ENCODE data around the gene IL22RA1. TPM values are rescaled to one million over a fixed set of nuclear protein-coding genes. Genes with fewer than 3 reads are reported as not detected.

The IL22RA1 gene
- total and polyA plus RNA-seq, 2 of the 8 experiments (the other 6 are each of a cell fraction or from before 2014, with no cell fraction given), result 0.17 to 0.32 TPM

GRCh38 chr1:24092979-24093378 lies 50.0 kb downstream of the IL22RA1 start:
- Histone ChIP-seq H2AFZ (ENCODE audit: low read length) (no peak overlapping the region), H3K4ac (replicated peaks; ENCODE audit: insufficient read length, low read depth, low read length) (no peak overlapping the region), H2BK15ac (ENCODE audit: low read length) (no peak overlapping the region), H3K9me3 (ENCODE audit: insufficient read depth in 2 of 2, low read depth in 1 of 2, low read length in 1 of 2) (no peaks in the 10 kb centered on the region), H2BK5ac (ENCODE audit: low read depth, low read length) (no peak overlapping the region), H4K5ac (ENCODE audit: insufficient read length, low read depth, low read length) (no peak overlapping the region), H3K4me3 (ENCODE audit: extremely low read depth in 1 of 4, insufficient read depth in 2 of 4, low read depth in 3 of 4, low read length in 4 of 4) (no peak overlapping the region), H3K9ac (replicated peaks in 1 of 4; ENCODE audit: extremely low read depth in 1 of 4, low read depth in 3 of 4, low read length in 3 of 4) (no peak overlapping the region), H4K20me1 (replicated peaks in 1 of 2; ENCODE audit: control insufficient read depth in 1 of 2, insufficient read depth in 2 of 2, low read length in 2 of 2) (no peaks in the 10 kb centered on the region), H3K79me2 (ENCODE audit: control insufficient read depth in 1 of 2, insufficient read depth in 2 of 2, low read length in 2 of 2) (no peaks in the 10 kb centered on the region), H3K23ac (ENCODE audit: insufficient read length) (no peak overlapping the region), H2BK12ac (ENCODE audit: low read depth, low read length) (0 out of 2 replicates have a peak overlapping the region, but pooled peaks have one; percentile 17), H3K27me3 (replicated peaks in 1 of 4; ENCODE audit: control insufficient read depth in 3 of 4, extremely low read depth in 1 of 4, insufficient read depth in 3 of 4, low read length in 3 of 4) (no peaks in the 10 kb centered on the region), H3K14ac (ENCODE audit: insufficient read length) (no peak overlapping the region), H3K56ac (replicated peaks; ENCODE audit: insufficient read length, low read depth, low read length) (no peak overlapping the region), H2BK120ac (replicated peaks; ENCODE audit: low read depth, low read length) (no peak overlapping the region), H3K23me2 (ENCODE audit: low read depth, low read length) (no peaks in the 10 kb centered on the region), H3K18ac (ENCODE audit: extremely low read depth, low read length) (no peak overlapping the region), H3K4me1 (replicated peaks in 1 of 4; ENCODE audit: control insufficient read depth in 3 of 4, insufficient read depth in 4 of 4, low read length in 3 of 4) (peaks cover 0 to 6% (median 2%) of the 10 kb centered on the region in 4 experiments; a peak in 3 of 7 replicates), H3K27ac (ENCODE audit: low read depth, low read length) (no peak overlapping the region), H2AK5ac (ENCODE audit: low read depth, low read length) (no peak overlapping the region), H4K91ac (replicated peaks; ENCODE audit: insufficient read length, low read length) (no peak overlapping the region), H3K4me2 (ENCODE audit: insufficient read depth in 1 of 2, low read depth in 2 of 2, low read length in 2 of 2) (no peak overlapping the region), H4K8ac (ENCODE audit: extremely low read depth, insufficient read depth, low read length) (peak overlapping the region; percentile 6; the same call in 1 of the 2 replicates), H2BK20ac (ENCODE audit: low read length) (no peak overlapping the region), H3K36me3 (ENCODE audit: control insufficient read depth in 2 of 4, insufficient read depth in 4 of 4, low read length in 3 of 4) (no peaks in the 10 kb centered on the region), H3K79me1 (ENCODE audit: low read depth, low read length) (no peaks in the 10 kb centered on the region)
- ChIA-PET CTCF (ENCODE audit: partially characterized antibody) (interaction anchor here (0.6 to 5.0 kb wide), 8 partner anchors 10 to 109 kb away, joined by 3 to 35 read pairs (median 4); partner anchors contain the start of gene MYOM3), POLR2A (ENCODE audit: partially characterized antibody) (interaction anchor here (1.2 kb wide), 2 partner anchors 57 to 59 kb away, joined by 3 to 4 read pairs; no protein-coding TSS in a partner anchor)
- no peak for DNase-seq (ENCODE audit: low read depth in 1 of 2, low spot score in 2 of 2)
- FAIRE-seq, result no peak
- 90% methylated on average over 9 of the region's 9 CpGs; no CpG with 5 or more reads in 1 of the 2 experiments for WGBS, 2 experiments (ENCODE audit: extremely low coverage in 1 of 2, insufficient coverage in 1 of 2, insufficient read length in 1 of 2, insufficient replicate concordance in 2 of 2, low coverage in 1 of 2, low lambda C conversion rate in 2 of 2, missing lambda C conversion rate in 1 of 2)
- TF ChIP-seq TAF1 (IDR thresholded peaks at IDR 0.05; ENCODE audit: low read depth, low read length), result no peak
